OCI-LY7 (cell line): ENCODE results near the gene RPS6KA2.
"Not testable (repeated sequence)": the region's sequence is repeated elsewhere in the genome, so short reads cannot be mapped to it uniquely, and the experiment has no call there.

Source experiments
- EZH2phosphoT487 ChIP-seq: fragments of 200-600 bp; sonication (generic); IDR thresholded peaks from 2 replicates; pipeline ENCODE4 v1.6.1; 2018; ENCODE audit warnings: low read depth, borderline replicate concordance, mild to moderate bottlenecking, mixed run types, antibody characterized with exemption, low read length, moderate library complexity, mixed read lengths
- TF ChIP-seq, protein P1 (sequence below): fragments of 200-600 bp; sonication (generic); conservative IDR thresholded peaks from 2 replicates; pipeline ENCODE4 v1.5.1; 2014; ENCODE audit warnings: mild to moderate bottlenecking, antibody characterized with exemption, low read length, moderate library complexity, mixed read lengths

DNA sequence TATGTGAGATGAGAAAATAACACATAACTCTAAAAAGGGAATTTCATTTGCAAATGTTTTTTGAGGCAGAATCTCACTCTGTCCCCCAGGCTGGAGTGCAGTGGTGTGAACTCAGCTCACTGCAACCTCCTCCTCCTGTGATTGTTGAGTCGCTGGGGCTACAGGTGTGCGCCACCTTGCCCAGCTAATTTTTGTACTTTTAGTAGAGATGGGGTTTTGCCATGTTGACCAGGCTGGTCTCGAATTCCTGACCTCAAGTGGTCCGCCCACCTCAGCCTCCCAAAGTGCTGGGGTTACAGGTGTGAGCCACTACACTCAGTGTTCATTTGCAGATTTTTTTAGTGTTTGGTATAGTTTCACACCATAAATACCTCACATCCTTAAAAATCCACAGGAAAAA is 7.5 kb upstream of the RPS6KA2 start:
- TF ChIP-seq, protein P1, sequence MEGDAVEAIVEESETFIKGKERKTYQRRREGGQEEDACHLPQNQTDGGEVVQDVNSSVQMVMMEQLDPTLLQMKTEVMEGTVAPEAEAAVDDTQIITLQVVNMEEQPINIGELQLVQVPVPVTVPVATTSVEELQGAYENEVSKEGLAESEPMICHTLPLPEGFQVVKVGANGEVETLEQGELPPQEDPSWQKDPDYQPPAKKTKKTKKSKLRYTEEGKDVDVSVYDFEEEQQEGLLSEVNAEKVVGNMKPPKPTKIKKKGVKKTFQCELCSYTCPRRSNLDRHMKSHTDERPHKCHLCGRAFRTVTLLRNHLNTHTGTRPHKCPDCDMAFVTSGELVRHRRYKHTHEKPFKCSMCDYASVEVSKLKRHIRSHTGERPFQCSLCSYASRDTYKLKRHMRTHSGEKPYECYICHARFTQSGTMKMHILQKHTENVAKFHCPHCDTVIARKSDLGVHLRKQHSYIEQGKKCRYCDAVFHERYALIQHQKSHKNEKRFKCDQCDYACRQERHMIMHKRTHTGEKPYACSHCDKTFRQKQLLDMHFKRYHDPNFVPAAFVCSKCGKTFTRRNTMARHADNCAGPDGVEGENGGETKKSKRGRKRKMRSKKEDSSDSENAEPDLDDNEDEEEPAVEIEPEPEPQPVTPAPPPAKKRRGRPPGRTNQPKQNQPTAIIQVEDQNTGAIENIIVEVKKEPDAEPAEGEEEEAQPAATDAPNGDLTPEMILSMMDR, result not testable (repeated sequence)
- not testable (repeated sequence) for TF ChIP-seq EZH2phosphoT487
